Measurements from ENCODE around the gene CABP4. TPM values are rescaled to one million over a fixed set of nuclear protein-coding genes. Genes with fewer than 3 reads are reported as not detected.
"Not testable (repeated sequence)": the region's sequence is repeated elsewhere in the genome, so short reads cannot be mapped to it uniquely, and the experiment has no call there.

CABP4 gene
- polyA plus RNA-seq, 4 donors, result 0.20 to 0.74 (median 0.41) TPM

DNA sequence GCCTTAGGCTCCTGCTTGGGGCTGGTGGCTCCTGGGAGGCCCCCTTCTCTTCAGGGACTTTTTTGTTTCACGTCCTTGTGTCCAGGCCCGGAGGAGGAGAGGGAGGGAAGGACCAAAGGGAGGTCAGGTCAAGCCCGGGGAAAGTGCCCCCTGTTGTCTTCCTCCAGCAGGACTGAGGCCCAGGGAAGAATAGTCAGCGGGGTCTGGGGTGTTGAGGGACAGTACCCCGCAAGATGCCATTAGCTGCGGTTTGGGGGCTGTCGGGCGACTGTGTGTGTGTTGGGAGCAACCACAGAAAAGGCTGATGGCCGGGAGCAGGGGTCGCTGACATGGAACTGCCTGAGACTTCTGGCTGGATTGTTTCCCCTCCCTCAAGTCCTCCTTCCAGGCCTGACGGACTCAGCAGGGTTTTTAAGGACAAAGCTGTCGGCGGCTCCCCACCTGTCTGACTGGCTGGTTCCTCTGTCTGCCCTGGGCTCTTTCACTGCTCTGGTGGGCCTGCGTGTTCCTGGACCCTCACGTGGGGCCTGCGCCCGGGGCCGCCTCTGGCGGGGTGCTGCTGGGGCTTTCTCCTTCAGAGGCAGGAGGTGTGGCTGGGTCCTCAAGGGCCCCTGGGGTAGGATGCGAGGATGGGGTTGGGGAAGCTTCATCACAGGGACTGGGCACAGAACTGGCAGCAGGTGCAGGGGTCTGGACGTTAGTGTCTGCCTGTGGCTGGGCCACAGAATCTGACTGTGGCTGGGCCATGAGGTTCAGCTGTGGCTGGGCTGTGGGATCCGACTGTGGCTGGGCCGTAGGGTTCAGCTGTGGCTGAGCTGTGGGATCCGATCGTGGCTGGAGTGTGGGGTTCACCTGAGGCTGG is 4.1 kb upstream of the CABP4 start:
- no peak for DNase-seq (ENCODE audit: low read depth in 4 of 4, low spot score in 3 of 4)

DNA sequence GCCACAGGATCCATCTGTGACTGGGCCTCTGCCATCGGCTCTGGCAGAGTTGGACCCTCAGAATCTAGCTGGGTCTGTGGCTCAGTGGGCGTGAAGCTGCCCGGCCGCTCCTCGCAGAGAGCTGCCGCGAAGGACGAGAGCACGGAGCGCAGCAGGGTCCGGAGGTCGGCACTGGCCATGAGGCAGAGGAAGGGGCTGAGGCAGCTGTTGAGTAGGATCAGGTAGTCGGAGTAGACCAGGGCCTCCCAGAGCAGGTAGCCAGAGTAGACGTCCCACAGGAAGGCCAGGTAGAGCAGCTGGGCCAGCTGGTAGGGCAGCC is 3.5 kb upstream of the CABP4 start:
- DNase-seq (ENCODE audit: low read depth in 4 of 4, low spot score in 3 of 4), result no peak

DNA sequence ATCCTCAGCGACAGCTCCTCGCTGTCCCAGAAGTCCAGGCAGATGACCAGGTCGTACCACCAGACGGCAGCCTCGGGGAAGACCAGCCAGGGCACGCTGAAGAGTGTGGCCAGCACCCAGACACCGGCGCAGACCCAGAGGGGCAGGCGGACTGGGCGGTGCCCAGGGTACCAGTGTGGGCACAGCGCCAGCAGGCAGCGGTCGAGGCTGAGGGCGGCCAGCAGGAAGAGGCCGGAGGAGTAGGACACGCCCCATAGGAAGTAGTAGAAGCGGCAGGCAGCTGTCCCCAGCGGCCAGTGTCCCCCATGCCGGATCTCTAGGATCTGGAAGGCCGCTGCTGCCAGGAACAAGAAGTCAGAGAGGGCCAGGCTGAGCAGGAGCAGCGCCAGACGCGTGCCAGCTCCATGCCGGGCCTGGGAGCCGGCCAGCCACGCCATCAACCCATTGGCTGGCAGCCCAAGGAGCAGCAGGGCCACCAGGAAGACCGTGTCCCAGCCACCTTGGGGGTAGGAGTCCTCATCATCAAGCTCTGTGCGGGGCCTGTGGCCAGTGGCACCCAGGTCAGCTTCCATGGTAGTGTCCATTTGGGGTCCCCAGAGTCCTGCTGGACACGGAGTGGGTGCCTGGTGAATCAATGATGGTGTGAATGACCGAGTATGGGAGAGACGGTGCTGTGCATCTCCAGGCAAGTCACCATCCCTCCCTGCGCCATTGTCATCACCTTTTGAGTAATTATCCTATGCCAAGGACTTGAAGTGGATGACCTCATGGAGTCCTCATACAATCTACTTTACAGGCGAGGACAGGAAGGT is 2.8 kb upstream of the CABP4 start, which contains the start of gene GPR152:
GPR152 (minus strand) TSS at position 589 of the 812 bp plus-strand sequence; CDS start at position 584, 5 bp downstream.
- no peak for DNase-seq (ENCODE audit: low read depth in 4 of 4, low spot score in 3 of 4)

DNA sequence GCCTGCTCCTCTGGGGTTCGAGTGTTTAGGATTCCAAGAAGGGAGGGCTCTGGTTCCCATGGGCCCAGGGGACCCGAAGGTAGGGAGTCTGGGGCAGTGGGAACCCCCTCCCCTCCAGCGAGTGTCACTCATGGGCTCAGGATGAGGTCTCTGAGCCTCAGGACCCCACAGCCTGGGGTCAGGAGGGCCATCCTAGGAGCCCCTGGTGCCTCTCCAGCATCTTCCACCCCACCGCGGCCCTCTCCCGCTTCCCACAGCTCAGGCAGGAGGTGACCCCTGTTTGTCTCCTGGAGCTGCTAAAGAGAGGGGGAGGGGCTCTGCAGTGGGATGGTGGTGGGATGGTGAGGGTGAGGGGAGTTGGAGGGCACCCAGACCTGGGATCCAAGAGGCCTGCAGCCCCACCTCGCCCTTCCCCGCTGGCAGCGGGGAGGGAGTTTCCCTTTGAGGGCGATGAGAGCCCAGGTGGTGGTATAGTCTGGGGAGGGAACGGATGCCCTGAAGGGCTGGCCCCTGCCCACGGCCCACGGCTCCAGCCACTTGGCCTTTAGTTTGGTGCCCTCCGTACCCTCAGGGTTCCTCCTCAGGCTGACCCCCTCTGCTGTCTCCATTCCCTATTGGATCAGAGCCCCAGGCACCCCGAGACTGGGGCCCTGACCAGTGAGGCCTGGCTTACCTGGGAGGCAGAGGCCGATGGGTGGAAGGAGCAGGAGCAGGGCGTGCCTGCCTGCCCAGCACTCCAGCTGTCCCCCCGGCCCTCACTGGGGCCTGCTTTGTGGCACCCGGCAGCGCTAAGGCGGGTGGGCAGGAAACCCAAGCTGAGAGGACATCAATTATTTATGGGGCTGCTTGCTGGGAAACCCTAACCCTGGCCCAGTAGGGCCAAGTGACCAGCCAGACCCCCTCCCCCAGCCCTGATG is 1.1 kb upstream of the CABP4 start:
- DNase-seq (ENCODE audit: low read depth in 4 of 4, low spot score in 3 of 4), result no peak

DNA sequence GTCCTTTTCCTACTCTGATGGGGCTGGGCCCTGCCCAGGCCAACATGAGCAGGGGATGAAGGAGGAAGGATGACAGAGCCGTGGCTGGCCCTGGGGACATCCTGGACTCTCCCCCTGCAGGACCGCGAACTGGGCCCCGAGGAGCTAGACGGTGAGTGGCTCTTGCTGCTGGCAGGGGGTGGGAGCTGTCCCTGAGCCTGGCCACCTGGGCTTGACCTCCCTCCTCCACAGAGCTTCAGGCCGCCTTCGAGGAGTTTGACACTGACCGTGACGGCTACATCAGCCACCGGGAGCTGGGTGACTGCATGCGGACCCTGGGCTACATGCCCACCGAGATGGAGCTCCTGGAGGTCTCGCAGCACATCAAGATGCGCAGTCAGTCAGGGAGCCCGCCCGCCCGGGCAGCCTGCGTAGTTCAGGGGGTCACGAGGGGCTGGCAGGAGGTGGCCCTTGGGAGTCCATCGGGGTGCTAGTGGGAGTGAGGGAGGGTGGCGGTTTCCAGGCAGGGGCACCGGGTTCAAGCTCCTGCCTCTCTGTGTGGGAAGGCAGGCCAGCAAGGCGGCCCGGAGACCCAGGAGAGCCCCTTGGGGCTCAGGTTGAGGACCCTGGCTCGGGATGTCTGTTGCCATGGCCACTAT is 1.0 kb downstream of the CABP4 start:
- DNase-seq (ENCODE audit: low read depth in 4 of 4, low spot score in 3 of 4), result no peak

DNA sequence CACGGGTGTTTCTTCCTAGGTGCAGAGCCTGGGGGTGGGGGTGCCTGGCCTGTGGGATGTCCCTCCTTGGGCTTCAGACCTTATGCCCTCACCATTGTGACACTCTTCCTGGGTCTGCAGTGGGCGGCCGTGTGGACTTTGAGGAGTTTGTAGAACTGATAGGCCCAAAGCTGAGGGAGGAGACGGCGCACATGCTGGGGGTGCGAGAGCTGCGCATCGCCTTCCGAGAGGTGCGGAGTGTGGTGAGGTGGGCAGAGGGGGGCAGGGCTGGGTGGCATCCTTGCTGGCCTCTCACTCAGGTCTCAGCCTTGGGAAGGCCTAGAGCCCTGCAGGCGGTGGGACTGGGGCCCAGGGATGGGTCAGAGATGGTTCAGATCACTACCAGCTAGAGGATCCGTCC is 2.3 kb downstream of the CABP4 start:
- DNase-seq (ENCODE audit: low read depth in 4 of 4, low spot score in 3 of 4), result no peak

DNA sequence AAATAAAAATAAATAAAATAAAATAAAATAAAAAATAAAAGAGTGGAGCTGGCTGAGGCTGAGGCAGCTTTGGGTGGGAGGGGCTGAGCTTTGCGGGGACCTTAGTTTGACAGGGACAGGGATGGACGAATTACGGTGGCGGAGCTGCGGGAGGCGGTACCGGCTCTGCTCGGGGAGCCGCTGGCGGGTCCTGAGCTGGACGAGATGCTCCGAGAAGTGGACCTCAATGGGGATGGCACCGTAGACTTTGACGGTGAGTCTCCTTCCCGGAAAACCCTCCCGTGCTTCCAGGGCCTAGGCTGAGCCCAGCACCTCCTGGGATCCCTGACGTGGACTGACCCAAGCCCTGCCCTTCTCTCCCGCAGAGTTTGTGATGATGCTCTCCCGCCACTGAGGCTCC is 3.1 kb downstream of the CABP4 start:
- DNase-seq (ENCODE audit: low read depth in 4 of 4, low spot score in 3 of 4), result no peak

DNA sequence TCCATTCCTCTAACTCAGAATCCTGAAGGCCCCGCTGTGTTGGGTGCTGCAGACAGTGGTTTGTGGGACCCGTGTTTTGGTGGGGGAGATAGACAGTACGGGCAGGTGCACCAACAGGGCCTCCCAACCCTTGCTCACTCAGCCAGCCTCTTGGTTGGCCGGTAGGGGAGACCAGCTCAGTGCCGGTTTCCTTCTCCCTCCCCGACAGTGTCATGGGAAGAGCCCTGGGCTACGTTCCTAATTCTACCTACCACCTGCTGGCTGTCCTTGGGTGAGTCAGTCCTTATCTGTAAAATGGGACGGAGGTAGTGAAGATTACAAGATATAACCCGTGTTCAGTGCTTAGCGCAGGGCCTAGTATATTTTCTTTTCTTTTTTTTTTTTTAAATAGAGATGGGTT is 8.0 kb downstream of the CABP4 start:
- DNase-seq (ENCODE audit: low read depth in 4 of 4, low spot score in 3 of 4), result no peak

DNA sequence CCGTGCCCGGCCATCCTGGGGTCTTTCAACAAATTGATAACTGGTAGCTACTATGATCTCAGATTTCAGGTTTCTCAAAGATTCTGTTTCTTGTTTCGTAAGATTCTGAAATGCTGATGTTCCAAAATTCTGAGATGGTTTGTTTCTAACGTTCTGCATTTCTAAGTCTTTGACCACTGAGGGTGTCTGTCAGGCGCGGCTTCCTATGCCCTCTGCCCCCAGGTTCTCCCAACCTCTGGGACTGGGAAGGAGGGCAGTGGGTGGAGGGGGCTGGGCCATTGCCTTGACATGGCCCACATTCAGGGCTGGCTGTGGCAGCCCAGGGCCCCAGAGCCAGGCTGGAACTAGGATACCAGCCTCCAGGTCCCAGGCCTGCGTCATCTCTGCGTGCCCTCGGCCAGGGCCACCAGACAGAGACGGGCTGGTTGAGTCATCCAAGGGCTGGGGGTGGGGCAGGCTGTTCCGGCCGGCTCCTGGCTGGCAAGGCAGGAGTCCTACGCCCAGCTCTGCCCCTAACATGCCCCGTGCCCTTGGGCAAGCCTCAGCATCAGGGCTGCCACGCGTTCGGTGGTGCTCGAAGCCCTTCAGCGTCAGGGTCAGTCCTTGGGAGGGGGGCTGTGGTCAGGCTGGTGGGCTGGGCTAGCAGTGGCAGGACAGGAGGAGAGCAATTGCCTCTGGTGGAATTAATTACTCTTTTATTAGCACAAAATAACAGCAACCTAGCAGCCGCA is 8.7 kb downstream of the CABP4 start:
- no peak for DNase-seq (ENCODE audit: low read depth in 4 of 4, low spot score in 3 of 4)

DNA sequence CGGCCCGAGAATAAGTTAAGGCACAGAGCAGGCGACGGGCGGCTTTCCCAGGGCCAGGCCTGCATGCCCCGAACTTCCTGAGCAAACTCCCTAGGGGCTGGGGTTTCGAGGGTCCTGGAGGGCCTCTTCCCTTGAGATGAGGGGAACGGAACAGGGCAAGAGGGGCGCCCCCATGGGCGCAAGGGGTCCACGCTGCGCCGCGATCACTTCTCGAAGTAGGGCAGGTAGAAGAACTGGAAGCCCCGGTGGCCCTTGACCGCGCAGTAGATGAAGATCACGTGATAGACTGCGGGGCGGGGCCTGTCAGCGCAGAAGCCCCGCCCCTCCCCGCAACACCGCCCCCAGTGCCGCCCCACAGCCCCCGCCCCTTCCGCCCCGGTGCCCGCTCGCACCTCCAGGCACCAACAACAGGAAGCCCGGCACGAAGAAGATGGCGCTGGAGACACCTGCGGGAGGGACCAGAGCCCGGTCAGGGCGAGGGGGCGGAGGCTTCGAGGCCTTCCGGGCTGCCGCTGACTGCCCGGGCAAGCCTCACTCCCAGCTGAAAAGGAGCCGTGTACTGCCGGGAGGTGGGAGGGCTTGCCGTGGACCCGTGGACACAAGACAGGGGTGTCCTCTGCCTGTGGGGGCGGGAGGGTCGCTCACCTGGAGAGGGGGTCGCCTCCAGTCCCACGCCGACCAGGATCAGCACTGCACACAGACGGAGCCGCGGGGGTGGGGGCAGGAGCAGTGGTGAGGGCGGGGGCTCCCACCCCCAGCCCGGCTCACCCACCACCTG is 9.4 kb downstream of the CABP4 start:
- peak; percentile 63 to 74 (median 70) for DNase-seq (ENCODE audit: low read depth in 4 of 4, low spot score in 3 of 4)

DNA sequence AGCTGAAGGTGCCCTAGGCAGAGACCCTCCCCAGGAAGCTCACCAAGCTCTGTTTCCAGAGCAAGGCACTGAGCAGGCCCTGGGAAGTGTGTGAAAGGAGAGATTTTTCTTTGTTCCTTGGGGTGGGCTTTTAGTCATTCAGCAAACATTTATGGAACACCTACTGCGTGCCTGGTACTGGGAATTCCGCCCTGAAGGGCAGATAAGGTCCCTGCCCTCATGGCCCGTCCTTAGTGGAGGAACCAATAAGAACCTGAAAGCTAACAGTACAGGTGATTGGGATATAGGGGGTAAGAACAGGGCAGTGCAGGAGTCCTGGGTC is 10.0 kb downstream of the CABP4 start:
- no peak for DNase-seq (ENCODE audit: low read depth in 4 of 4, low spot score in 3 of 4)

DNA sequence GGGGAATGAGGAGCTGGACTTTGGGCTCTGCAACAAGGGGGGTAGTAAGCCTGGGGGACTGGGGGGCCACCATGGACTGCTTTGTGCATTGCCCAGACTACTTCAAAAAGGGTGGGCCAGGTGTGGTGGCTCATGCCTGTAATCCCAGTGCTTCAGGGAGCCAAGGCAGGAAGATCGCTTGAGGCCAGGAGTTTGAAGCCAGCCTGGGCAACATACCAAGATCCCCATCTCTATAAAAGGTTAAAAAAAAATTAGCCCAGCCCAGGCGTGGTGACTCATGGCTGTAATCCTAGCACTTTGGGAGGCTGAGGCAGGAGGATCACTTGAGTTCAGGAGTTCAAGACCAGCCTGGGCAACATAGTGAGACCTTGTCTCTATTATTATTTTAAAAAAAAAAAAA is 10.4 kb downstream of the CABP4 start:
- not testable (repeated sequence) for DNase-seq (ENCODE audit: low read depth in 4 of 4, low spot score in 3 of 4)

DNA sequence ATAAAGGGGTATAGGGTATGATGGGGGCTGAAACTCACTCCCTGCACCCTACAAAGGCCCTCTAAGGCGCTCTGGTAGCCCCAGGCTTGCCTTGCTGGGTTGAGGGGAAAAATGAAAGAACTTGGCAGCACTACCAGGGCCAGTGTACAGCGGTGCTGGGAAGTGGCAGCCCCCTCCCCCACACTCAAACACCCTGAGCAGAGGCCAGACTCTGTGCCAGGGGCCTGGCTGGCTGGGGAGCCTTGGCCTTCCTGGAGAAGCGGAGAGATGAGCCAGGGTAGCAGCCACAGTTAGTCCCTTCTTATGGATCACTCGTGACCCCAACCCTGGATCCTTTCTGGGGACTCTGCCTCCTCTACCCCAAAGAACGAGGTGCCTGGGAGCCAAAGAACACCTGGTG is 11.2 kb downstream of the CABP4 start:
- DNase-seq (ENCODE audit: low read depth in 4 of 4, low spot score in 3 of 4), result no peak

DNA sequence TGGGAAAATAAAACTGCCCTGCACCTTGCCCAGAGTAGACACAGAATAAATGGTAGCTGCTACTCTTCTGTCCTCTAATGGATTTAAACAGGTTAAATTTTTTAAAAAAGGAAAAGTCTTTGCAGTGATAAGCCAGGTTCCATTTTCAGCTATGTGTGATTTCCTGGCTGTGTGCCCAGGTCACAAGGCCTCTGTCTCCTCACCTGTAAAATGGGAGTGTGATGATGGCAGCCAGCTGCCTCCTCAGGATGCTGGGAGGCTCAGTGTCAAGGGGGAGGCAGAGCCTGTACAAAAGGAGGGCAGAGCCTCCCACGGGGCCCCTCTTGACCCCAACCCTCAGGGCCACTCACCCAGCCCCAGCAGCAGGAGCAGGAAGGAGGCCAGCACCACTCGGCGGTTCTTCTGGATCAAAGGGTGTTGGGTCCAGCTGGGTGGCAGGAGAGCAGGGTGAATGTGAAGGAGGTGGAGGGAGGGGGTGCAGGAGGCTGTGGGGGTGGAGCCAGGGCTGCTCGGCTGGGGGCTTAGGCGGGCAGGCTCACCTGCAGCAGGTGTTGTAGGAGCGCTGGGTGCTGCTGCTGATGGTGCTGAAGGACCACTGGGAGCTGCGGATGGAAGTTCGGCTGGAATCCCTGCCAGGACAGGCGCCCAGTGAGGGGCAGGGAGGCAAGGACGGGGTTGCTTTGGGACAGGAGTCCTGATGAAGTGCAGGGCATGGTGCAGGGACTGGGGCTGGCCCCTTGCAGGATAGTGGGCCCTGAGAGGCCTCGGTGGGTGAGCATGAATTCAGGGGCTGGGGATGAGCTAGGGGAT is 12.0 kb downstream of the CABP4 start:
- DNase-seq (ENCODE audit: low read depth in 4 of 4, low spot score in 3 of 4), result no peak

DNA sequence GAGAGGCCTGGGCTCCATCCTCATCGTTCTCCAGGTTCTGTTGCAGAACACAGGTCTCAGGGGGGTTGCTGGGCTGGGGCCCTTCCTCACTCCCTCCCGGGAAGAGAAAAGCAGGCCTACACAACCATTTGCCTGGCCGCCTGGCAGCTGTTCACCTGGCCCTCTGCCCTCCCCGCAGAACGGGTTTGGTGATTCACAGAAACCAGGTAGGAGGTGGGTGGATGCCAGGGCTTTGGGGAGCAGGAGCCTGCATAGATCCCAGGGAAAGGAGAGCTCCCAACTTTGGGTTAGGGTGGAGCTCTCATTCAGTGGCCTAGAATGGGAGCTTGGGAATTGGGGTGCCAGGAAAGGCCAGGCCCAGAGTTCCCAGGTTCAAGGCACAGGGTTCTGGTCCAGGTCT is 12.9 kb downstream of the CABP4 start:
- DNase-seq (ENCODE audit: low read depth in 4 of 4, low spot score in 3 of 4), result no peak

DNA sequence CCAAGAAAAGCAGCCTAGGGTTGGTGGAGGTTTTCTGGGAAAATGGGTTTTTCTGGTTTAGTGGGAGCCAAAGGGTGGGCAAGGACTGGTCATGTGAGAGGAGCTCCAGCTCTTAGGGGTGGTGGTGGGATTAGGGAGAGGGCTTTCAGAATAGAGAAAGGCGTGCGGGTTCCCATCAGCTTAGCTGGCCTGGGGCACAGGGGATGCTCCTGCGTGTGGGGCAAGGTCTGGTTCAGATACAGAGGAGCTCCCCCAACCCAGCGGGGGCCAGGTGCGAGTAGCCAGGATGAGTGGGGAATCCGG is 13.3 kb downstream of the CABP4 start:
- DNase-seq (ENCODE audit: low read depth in 4 of 4, low spot score in 3 of 4), result no peak

DNA sequence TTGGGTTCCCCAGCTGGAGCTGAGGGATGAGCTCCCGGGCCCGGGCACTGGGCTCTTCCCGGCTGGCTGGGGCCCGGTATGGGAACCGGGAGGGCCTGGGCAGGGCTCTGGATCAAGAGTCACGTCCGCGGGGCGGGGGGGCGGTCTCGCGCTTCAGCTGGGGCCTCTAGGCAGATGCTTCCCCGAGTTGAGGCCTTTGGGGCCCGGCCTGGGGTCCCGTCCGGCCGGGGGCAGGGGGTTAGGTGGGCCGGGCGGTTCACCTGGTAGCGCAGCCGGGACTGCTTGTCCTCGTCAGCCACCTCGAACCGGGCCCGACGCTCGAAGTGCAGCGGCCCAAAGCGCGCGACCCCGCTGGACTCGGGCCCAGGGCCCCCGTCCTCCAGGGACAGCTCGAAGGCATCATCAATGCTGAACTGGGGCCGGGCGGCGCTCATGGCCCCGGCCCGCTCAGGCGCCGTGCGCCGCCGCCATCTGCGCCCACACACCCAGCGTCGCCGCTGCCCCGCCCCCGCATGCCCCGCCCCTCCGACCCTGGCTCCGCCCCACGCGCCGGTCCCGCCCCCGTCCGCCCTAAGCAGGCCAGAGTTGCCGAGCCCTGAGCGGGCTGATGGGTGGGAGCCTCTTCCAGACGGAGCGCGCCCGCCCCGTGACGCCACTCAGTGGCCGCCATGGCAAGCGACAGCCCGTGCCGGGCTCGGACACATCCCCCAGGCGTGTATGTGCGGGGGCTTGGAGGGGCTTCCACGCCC is 13.8 kb downstream of the CABP4 start, which contains the start of gene TMEM134:
TMEM134 (minus strand) TSS at position 493 of the 749 bp plus-strand sequence; CDS start at position 434, 59 bp downstream.
- DNase-seq (ENCODE audit: low read depth in 4 of 4, low spot score in 3 of 4), result peak; percentile 80 to 87 (median 81)

DNA sequence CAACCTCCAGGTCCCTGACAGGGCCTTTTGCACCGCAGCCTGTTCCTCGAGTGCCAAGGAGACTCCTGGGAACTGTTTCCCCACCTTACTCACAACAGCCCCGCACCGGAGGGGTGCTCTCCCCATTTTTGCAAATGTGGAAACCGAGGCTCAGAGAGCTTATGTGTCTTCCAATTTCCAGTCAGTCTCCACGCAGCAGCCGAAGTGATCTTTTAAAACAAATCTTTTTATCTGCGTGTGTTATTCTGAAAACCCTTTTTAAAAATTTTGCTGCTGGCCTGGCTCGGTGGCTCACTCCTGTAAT is 14.3 kb downstream of the CABP4 start:
- DNase-seq (ENCODE audit: low read depth in 4 of 4, low spot score in 3 of 4), result no peak
